SK-N-SH (cell line): ENCODE measurements around the gene GUCY1A1. TPM values are rescaled to one million over a fixed set of nuclear protein-coding genes. Genes with fewer than 3 reads are reported as not detected.

ENCODE experiments used
- CTCF ChIA-PET: fragments of 300-600, 350-600 bp; formaldehyde crosslinking; extraction: SDS; loops from one replicate; lab custom pipeline; 2021; lab: Yijun Ruan, JAX
- POLR2A ChIA-PET: fragments of 350-600 bp; sonication (Branson Sonifier 250); formaldehyde crosslinking; extraction: SDS; loops from one replicate; lab custom pipeline; 2020; ENCODE audit warnings: antibody characterized with exemption, inconsistent platforms; lab: Yijun Ruan, JAX
- DNase-seq: peaks from one replicate; pipeline ENCODE4 v3.0.0; 2012
- H2AFZ ChIP-seq: fragments of 200-600 bp; sonication (generic); 2 replicates; pipeline ENCODE4 v1.8.1; 2016; ENCODE audit warnings: antibody characterized with exemption, mild to moderate bottlenecking, low read depth
- H3F3A ChIP-seq: fragments of 200-600 bp; sonication (generic); replicated peaks from 2 replicates; pipeline ENCODE3; 2016; ENCODE audit warnings: antibody characterized with exemption, mild to moderate bottlenecking; ENCODE audit not compliant: insufficient read depth
- H3K27ac ChIP-seq, 2 experiments: fragments of 200-500 bp in 1 of 2; fragments of 200-600 bp in 1 of 2; sonication (Bioruptor generic) in 1 of 2; sonication (generic), shearing (Covaris generic) in 1 of 2; 2 replicates each; pipeline versions ENCODE4 v1.5.1 to v1.6.1; 2014 to 2016; ENCODE audit warnings: low read depth in 2 of 2, inconsistent platforms in 1 of 2, low read length in 1 of 2, mild to moderate bottlenecking in 1 of 2, mixed read lengths in 1 of 2
- H3K27me3 ChIP-seq: fragments of 200-600 bp; sonication (generic), shearing (Covaris generic); 2 replicates; pipeline ENCODE4 v1.6.1; 2016; ENCODE audit warnings: mixed run types; ENCODE audit not compliant: insufficient read depth
- H3K36me3 ChIP-seq, 2 experiments: fragments of 200-500 bp in 1 of 2; fragments of 200-600 bp in 1 of 2; sonication (Bioruptor generic) in 1 of 2; sonication (generic) in 1 of 2; replicated peaks in 1 of 2; 2 replicates each; pipeline versions ENCODE3 to v1.5.1; 2014 to 2016; ENCODE audit warnings: low read length in 1 of 2, mild to moderate bottlenecking in 1 of 2; ENCODE audit not compliant: insufficient read depth in 2 of 2, control insufficient read depth in 1 of 2
- H3K4me1 ChIP-seq, 2 experiments: fragments of 200-500 bp in 1 of 2; fragments of 200-600 bp in 1 of 2; sonication (Bioruptor generic) in 1 of 2; sonication (generic), shearing (Covaris generic) in 1 of 2; 2 replicates each; pipeline versions ENCODE4 v1.5.1 to v1.6.1; 2014 to 2016; ENCODE audit warnings: low read depth in 1 of 2, low read length in 1 of 2, mixed run types in 1 of 2; ENCODE audit not compliant: insufficient read depth in 2 of 2, control insufficient read depth in 1 of 2
- H3K4me2 ChIP-seq: fragments of 200-600 bp; sonication (generic), shearing (Covaris generic); 2 replicates; pipeline ENCODE4 v1.6.1; 2017; ENCODE audit warnings: mixed run types
- H3K4me3 ChIP-seq, 2 experiments: fragments of 200-500 bp in 1 of 2; fragments of 200-600 bp in 1 of 2; sonication (Bioruptor generic) in 1 of 2; sonication (generic), shearing (Covaris generic) in 1 of 2; 2 replicates each; pipeline versions ENCODE4 v1.5.1 to v1.8.1; 2014 to 2016; ENCODE audit warnings: low read depth in 2 of 2, inconsistent platforms in 1 of 2, low read length in 1 of 2, mild to moderate bottlenecking in 1 of 2, mixed read lengths in 1 of 2, moderate library complexity in 1 of 2
- H3K79me2 ChIP-seq: fragments of 200-600 bp; sonication (generic); 2 replicates; pipeline ENCODE4 v1.8.1; 2017; ENCODE audit warnings: mild to moderate bottlenecking; ENCODE audit not compliant: insufficient read depth
- H3K9ac ChIP-seq: fragments of 200-600 bp; sonication (generic); 2 replicates; pipeline ENCODE4 v1.6.1; 2017; ENCODE audit warnings: mixed run types
- H3K9me2 ChIP-seq: fragments of 200-600 bp; sonication (generic); 2 replicates; pipeline ENCODE4 v1.6.1; 2017; ENCODE audit warnings: mixed run types
- H3K9me3 ChIP-seq: fragments of 200-600 bp; sonication (generic); 2 replicates; pipeline ENCODE4 v1.6.1; 2017; ENCODE audit warnings: mixed run types, mild to moderate bottlenecking, moderate library complexity
- H4K20me1 ChIP-seq: fragments of 200-600 bp; sonication (generic); 2 replicates; pipeline ENCODE4 v1.6.1; 2017; ENCODE audit warnings: mild to moderate bottlenecking, mixed run types; ENCODE audit not compliant: insufficient read depth
- EP300 ChIP-seq, 2 experiments: IDR thresholded peaks; 2 replicates each; pipeline versions ENCODE4 v1.4.0 to v1.6.1; 2012; ENCODE audit warnings: borderline replicate concordance in 1 of 2, low read depth in 1 of 2, low read length in 1 of 2
- FOSL2 ChIP-seq: IDR thresholded peaks from 2 replicates; pipeline ENCODE4 v1.4.0; 2012; ENCODE audit warnings: low read depth, mild to moderate bottlenecking, moderate library complexity, borderline replicate concordance
- FOXM1 ChIP-seq: IDR thresholded peaks from 2 replicates; pipeline ENCODE4 v1.4.0; 2012; ENCODE audit warnings: low read depth, mild to moderate bottlenecking
- MEF2A ChIP-seq: IDR thresholded peaks from 2 replicates; pipeline ENCODE4 v1.4.0; 2012; ENCODE audit warnings: low read depth, borderline replicate concordance
- MXI1 ChIP-seq: IDR thresholded peaks from 2 replicates; pipeline ENCODE4 v1.6.1; 2012; ENCODE audit warnings: mild to moderate bottlenecking, low read depth, low read length, improper control_type of control experiment
- NFIC ChIP-seq: IDR thresholded peaks from 2 replicates; pipeline ENCODE4 v1.4.0; 2012; ENCODE audit warnings: borderline replicate concordance
- NRF1 ChIP-seq: IDR thresholded peaks from 2 replicates; pipeline ENCODE4 v1.6.1; 2012; ENCODE audit warnings: low read depth, mild to moderate bottlenecking, low read length
- RCOR1 ChIP-seq: fragments of 150-350 bp; IDR thresholded peaks from 2 replicates; pipeline ENCODE4 v1.6.1; 2017; ENCODE audit warnings: antibody characterized with exemption, low read length
- RXRA ChIP-seq: IDR thresholded peaks from 2 replicates; pipeline ENCODE4 v1.4.0; 2012; ENCODE audit warnings: low read depth, mild to moderate bottlenecking, borderline replicate concordance
- TAF1 ChIP-seq: IDR thresholded peaks from 2 replicates; pipeline ENCODE4 v1.6.1; 2012; ENCODE audit warnings: low read depth, mild to moderate bottlenecking, low read length, moderate library complexity, borderline replicate concordance
- TCF12 ChIP-seq: IDR thresholded peaks from 2 replicates; pipeline ENCODE4 v1.4.0; 2012
- WGBS: methylation state at CpG from one replicate; pipeline ENCODE4 v1.1.6; 2017; ENCODE audit warnings: low lambda C conversion rate; 5-methylcytosine and 5-hydroxymethylcytosine counted together
- polyA plus RNA-seq, 3 experiments: library from polyadenylated mRNA; depleted of rRNA; stranded (reverse); fragments of >200 nt; gene quantifications; 2 replicates each; pipeline ENCODE4 v1.2.3, GENCODE V29; 2012
- TF ChIP-seq, protein P1 (sequence below): fragments of 150-350 bp; IDR thresholded peaks from 2 replicates; pipeline ENCODE4 v1.6.1; 2016; ENCODE audit warnings: mild to moderate bottlenecking, low read depth, low read length
- TF ChIP-seq, protein P2 (sequence below): fragments of 150-350 bp; IDR thresholded peaks from 2 replicates; pipeline ENCODE4 v1.6.1; 2017; ENCODE audit warnings: antibody characterized with exemption, low read length, low read depth, borderline replicate concordance
- TF ChIP-seq, protein P3 (sequence below): IDR thresholded peaks from 2 replicates; pipeline ENCODE4 v1.4.0; 2012; ENCODE audit warnings: low read depth, borderline replicate concordance

Gene GUCY1A1
- polyA plus RNA-seq, 1 of the 3 experiments (the other 2 are of a cell fraction): 0.03 TPM

DNA sequence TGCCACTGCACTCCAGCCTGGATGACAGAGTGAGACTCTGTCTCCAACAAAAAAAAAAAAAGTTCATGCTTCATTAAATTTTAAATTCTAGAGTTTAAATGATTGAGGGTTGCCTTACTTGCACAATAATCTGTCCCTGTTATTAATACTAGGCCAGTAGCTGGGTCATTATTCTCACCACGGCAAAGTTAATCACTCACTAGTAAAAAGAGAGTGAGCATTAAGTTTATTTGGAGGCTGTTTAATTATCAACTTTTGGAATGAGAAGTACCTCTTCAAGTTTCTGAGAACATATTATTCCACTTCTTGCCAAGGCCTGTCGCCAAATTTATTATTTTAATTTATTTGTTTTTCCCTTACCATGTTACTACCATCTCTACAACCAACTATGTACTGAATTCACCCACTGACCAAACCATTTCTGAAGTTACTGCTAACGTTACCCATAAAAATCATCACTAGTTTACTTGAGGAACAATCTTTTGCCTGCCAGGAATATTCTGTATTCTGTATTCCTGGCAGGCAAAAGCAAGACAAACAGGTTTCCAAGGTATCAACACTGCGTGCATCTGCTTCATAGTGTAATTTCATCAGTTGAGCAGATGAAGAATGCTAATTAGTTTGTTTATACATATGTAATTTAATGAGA lies 26.5 kb downstream of the GUCY1A1 start:
- POLR2A ChIA-PET: no interaction called here
- CTCF ChIA-PET: interaction anchor here (1.0 kb wide), 1 partner anchor 17 kb away, joined by 3 read pairs; no protein-coding TSS in a partner anchor
- H3K27ac ChIP-seq: no peak overlapping the region

DNA sequence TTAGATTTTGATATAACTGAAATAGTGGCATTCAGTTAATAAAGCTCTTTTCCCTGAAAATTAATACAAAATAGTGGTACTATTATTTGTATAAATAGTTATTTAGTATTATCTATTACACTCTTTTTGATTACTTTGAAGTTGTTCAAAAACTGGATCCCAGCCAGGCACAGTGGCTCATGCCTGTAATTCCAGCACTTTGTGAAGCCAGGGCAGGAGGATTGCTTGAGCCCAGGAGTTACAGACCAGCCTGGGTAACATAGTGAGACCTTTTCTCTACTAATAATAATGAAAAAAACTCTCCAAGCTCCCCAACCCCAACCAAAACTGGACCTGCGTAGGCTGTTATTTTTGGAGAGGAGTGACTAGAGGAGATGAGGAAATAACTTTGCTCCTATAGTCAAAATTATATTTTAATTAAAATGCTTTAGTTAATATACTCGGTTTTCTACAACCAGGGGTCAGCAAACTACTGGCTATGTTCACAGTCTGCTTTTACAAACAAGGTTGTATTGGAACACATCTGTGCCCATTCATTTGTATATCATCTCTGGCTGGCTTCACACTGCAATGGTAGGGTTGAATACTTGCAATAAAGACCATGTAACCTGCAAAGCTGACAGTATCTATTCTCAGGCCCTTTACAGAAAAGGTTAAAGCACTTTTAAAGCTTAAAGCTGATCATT lies 27.6 kb downstream of the GUCY1A1 start:
- no peaks in the 10 kb centered on the region for H3K9me2 ChIP-seq
- H2AFZ ChIP-seq: no peak overlapping the region
- TF ChIP-seq FOSL2 (no peak), EP300 (IDR thresholded peaks at IDR 0.05; ENCODE audit: borderline replicate concordance in 1 of 2, low read depth in 1 of 2, low read length in 1 of 2) (no peak), MEF2A (no peak)
- TF ChIP-seq, all 33 proteins: peak for 0
- H3F3A ChIP-seq: no peaks in the 10 kb centered on the region
- H4K20me1 ChIP-seq: no peaks in the 10 kb centered on the region
- no peaks in the 10 kb centered on the region for H3K9me3 ChIP-seq
- DNase-seq: no peak
- WGBS: 54% methylated on average over 2 of the region's 2 CpGs
- no peaks in the 10 kb centered on the region; a peak in 1 of 4 replicates for H3K4me1 ChIP-seq
- H3K27ac ChIP-seq: no peak overlapping the region
- no peaks in the 10 kb centered on the region for H3K79me2 ChIP-seq
- H3K27me3 ChIP-seq: no peaks in the 10 kb centered on the region
- H3K4me2 ChIP-seq: no peak overlapping the region
- no peak overlapping the region for H3K9ac ChIP-seq
- no peak overlapping the region for H3K4me3 ChIP-seq
- ChIA-PET POLR2A (no interaction called here), CTCF (interaction anchor here (1.0 to 1.1 kb wide), 2 partner anchors 98 to 259 kb away, joined by 4 read pairs; no protein-coding TSS in a partner anchor)
- H3K36me3 ChIP-seq: no peaks in the 10 kb centered on the region

More for the DNA sequence above, 26.5 kb downstream of the GUCY1A1 start:
- Histone ChIP-seq H3K4me1 (no peaks in the 10 kb centered on the region; a peak in 1 of 4 replicates), H2AFZ (no peak overlapping the region), H3K27me3 (no peaks in the 10 kb centered on the region), H3F3A (no peaks in the 10 kb centered on the region), H3K9me2 (no peaks in the 10 kb centered on the region), H3K36me3 (no peaks in the 10 kb centered on the region), H3K4me2 (no peak overlapping the region), H3K4me3 (no peak overlapping the region), H4K20me1 (no peaks in the 10 kb centered on the region), H3K9me3 (no peaks in the 10 kb centered on the region), H3K9ac (no peak overlapping the region), H3K79me2 (no peaks in the 10 kb centered on the region)
- 49% methylated on average over 4 of the region's 4 CpGs for WGBS
- no peak for DNase-seq
- TF ChIP-seq FOSL2: no peak
- TF ChIP-seq, protein P1, sequence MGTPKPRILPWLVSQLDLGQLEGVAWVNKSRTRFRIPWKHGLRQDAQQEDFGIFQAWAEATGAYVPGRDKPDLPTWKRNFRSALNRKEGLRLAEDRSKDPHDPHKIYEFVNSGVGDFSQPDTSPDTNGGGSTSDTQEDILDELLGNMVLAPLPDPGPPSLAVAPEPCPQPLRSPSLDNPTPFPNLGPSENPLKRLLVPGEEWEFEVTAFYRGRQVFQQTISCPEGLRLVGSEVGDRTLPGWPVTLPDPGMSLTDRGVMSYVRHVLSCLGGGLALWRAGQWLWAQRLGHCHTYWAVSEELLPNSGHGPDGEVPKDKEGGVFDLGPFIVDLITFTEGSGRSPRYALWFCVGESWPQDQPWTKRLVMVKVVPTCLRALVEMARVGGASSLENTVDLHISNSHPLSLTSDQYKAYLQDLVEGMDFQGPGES: no peak
- TF ChIP-seq FOXM1: no peak
- no peak for TF ChIP-seq RXRA
- no peak for TF ChIP-seq NRF1
- TF ChIP-seq NFIC: no peak
- no peak for TF ChIP-seq RCOR1
- TF ChIP-seq, protein P2, sequence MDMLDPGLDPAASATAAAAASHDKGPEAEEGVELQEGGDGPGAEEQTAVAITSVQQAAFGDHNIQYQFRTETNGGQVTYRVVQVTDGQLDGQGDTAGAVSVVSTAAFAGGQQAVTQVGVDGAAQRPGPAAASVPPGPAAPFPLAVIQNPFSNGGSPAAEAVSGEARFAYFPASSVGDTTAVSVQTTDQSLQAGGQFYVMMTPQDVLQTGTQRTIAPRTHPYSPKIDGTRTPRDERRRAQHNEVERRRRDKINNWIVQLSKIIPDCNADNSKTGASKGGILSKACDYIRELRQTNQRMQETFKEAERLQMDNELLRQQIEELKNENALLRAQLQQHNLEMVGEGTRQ: no peak
- no peak for TF ChIP-seq MXI1
- TF ChIP-seq, protein P3, sequence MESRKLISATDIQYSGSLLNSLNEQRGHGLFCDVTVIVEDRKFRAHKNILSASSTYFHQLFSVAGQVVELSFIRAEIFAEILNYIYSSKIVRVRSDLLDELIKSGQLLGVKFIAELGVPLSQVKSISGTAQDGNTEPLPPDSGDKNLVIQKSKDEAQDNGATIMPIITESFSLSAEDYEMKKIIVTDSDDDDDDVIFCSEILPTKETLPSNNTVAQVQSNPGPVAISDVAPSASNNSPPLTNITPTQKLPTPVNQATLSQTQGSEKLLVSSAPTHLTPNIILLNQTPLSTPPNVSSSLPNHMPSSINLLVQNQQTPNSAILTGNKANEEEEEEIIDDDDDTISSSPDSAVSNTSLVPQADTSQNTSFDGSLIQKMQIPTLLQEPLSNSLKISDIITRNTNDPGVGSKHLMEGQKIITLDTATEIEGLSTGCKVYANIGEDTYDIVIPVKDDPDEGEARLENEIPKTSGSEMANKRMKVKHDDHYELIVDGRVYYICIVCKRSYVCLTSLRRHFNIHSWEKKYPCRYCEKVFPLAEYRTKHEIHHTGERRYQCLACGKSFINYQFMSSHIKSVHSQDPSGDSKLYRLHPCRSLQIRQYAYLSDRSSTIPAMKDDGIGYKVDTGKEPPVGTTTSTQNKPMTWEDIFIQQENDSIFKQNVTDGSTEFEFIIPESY: no peak
- TF ChIP-seq TCF12: no peak
- TF ChIP-seq TAF1: no peak
